NCI-H345 treated with DMSO at 0.1 percent for 48 hours (cell line): Measurements from ENCODE around the gene PACS1.
"Not testable (repeated sequence)": the region's sequence is repeated elsewhere in the genome, so short reads cannot be mapped to it uniquely, and the experiment has no call there.

Experiments used
- DNase-seq: peaks from one replicate; lab custom pipeline; 2025; ENCODE audit not compliant: unreplicated experiment; lab: John Stamatoyannopoulos, UW

PACS1 gene

DNA sequence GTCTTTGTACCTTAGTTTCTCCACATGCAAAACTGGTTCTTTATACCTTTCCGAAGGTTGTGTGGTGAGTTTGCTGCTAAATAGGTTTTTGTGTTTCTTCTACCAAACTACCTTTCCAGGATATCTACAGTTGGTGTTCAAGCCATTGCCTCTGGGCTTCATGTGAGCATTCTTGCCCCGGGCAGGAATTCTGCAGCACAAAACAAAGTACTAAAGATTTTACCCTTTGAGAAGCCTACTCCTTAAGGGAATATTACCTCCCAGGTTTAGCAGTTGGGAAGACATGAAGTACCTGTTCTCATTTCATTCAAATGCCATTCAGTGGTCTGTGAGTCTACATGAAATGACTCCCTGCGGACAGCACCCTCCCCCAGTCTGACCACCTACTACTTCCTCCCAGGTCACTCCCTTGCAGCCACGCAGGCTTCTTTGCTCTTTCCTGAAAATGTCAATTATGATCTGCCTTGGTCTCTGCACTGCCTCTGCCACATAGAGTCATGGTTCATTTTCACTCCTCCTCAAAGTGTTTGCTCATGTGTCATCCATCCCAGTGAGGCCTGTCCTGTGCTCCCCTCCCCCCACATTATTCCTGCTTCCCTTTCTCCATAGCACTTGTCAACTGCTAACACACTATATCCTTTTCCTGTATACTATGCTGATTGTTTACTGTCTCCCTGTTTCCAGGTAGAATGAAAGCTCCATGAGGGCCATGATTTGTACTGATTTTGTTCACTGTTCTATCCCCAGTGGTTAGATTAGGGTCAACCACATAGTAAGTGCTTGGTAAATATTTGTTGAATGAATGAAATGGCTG is 36.9 kb downstream of the PACS1 start:
- no peak for DNase-seq

DNA sequence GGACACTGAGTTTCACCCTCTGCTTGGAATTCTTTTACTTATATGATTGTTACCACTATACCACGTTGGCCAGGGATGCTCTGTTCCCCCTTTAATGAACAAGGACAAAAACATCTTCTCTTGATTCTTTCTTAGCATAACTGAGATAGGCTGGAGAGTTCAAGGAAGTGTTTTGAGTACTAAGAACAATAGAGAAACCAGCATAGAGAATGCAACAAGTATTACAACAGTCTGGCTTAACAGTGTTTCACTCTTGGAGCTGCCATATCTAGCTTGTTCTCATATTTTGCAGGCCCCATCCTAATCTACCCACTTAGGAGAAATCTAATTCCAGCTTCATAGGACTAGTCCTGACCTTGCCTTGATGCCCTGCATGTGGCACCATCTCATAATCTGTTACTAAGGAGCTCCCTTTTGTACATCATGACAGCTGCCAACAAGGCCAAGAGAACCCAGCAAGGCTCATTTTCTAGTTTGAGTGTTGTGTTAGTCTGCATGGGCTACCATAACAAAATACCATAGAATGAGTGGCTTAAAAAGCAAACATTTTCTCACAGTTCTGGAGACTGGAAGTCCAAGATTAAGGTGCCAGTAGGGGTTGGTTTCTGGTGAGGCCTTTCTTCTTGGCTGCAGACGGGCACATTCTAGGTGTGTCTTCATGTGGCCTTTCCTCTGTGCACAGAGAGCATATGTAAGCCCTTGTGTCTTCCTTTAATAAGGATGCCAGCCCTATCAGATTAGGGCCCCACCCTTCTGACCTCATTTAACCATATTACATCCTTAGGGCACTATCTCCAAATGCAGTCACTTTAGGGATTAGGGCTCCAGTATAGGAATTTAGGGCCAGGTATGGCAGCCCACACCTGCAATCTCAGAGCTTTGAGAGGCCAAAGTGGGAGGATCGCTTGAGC is 37.8 kb downstream of the PACS1 start:
- DNase-seq = no peak

GRCh38 chr11:66109294-66109693 is 39.2 kb downstream of the PACS1 start:
- no peak for DNase-seq

DNA sequence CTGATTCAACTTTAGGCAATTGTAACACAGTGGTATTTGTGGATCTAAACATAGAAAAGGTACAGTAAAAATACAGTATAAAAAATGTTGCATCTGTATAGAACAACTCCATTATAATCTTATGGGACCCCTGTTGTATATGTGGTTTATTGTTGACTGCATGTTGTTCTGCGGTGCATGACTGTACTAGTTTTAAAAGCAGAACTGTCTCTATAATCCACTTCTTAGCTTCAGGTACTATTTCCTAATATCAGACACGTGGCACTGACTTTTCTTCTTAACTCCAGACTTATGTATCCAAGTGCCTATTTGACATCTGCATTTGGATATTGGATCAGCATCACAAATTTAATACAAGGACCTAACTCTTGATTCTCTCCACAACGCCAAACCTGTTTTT is 41.1 kb downstream of the PACS1 start:
- no peak for DNase-seq

- DNase-seq = no peak
Observed at GRCh38 chr11:66112041-66112491, 42.0 kb downstream of the PACS1 start.

DNA sequence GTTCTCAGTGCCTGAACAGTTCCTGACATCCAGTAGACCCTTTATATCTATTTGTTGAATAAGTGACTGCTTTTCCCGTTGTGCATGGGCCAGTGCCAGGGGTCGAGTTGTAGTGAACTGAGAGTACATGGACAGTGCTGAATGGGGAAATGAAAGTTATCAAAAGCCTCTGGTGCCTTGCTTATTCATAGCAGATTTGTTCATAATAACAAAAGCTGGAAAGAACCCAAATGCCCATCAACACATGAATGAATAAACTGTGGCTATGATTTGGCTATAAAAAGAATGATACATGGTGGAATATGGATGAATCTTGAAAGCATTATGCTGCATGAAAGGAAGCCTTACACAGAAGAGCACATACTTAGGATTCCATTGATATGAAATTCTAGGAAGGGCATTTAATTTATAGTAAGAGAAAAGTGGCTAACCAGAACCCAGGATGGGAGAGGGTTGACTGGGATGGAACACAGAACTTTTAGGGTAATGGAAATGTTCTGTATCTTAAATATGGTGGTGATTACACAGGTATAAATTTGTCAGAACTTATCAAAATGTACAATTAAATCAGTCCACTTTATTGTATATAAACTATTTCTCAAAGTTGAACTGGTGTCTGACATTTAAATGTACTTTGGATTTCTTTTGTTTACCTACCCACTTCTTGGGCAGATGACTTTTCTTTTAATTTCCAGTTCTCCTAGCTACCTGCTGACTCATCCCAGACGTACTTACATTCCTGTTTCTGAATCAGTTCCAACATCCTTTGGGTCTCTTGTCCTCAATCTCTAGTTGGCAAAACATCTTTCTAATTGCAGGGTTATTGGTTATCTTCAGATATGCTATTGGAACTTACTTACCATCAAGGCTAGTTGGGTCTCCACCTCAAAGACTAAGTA is 42.8 kb downstream of the PACS1 start:
- DNase-seq = no peak

DNA sequence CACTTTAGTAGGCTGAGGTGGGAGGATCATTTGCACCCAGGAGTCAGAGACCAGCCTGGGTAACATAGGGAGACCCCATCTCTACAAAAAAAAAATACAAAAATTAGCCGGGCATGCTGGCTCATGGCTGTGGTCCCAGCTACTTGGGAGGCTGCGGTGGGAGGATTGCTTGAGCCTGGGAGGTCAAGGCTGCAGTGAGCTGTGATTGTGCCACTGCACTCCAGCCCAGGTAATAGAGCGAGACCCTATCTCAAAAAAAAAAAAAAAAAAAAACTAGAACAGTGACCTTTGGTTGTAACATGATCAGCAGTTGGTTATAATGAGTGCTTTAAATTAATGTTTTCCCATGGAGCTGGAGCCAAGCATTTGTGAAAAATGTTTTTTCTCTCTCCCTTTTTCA is 44.9 kb downstream of the PACS1 start:
- not testable (repeated sequence) for DNase-seq

GRCh38 chr11:66115638-66116301 is 45.7 kb downstream of the PACS1 start:
- no peak for DNase-seq

GRCh38 chr11:66116576-66117361 is 46.7 kb downstream of the PACS1 start:
- DNase-seq = no peak

- DNase-seq = no peak
Observed at GRCh38 chr11:66118847-66119246, 48.8 kb downstream of the PACS1 start.

- no peak for DNase-seq
Observed at GRCh38 chr11:66119348-66120133, 49.5 kb downstream of the PACS1 start.

DNA sequence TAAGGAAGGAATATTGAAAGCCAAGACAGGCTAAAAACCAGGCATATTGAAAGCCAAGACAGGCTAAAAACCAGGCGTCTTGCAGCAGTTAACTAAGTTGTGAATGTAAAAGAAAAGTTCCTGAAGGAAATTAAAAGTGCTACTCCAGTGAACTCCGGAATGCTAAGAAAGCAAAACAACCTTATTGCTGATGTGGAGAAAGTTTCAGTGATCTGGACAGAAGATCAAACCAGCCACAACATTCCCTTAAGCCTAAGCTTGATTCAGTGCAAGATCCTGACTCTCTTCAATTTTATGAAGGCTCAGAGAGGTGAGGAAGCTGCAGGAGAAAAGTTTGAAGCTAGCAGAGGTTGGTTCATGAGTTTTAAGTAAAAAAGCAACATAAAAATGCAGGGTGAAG is 51.4 kb downstream of the PACS1 start:
- DNase-seq = no peak

GRCh38 chr11:66123902-66124301 is 53.8 kb downstream of the PACS1 start:
- peak; percentile 22 for DNase-seq

GRCh38 chr11:66124564-66124963 is 54.5 kb downstream of the PACS1 start:
- DNase-seq = no peak

DNA sequence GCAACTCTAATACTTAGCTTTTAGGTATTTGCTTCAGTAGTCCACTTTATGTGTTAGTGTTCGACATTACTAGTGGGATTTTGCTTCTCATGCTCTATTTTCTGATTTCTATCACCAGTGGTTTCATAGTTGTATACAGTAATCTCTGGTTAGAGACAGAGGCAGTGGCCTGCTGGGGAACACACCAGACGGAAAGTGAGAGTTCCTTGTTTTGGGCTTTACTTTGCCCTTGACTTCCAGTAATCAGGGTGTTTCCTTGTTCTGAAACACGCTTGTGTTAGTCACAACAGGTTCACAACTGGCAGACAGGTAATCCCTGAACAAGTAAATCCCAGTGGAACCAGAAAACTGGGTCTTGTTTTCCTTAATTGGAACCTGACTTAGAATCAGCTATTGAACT is 56.0 kb downstream of the PACS1 start:
- DNase-seq = no peak

DNA sequence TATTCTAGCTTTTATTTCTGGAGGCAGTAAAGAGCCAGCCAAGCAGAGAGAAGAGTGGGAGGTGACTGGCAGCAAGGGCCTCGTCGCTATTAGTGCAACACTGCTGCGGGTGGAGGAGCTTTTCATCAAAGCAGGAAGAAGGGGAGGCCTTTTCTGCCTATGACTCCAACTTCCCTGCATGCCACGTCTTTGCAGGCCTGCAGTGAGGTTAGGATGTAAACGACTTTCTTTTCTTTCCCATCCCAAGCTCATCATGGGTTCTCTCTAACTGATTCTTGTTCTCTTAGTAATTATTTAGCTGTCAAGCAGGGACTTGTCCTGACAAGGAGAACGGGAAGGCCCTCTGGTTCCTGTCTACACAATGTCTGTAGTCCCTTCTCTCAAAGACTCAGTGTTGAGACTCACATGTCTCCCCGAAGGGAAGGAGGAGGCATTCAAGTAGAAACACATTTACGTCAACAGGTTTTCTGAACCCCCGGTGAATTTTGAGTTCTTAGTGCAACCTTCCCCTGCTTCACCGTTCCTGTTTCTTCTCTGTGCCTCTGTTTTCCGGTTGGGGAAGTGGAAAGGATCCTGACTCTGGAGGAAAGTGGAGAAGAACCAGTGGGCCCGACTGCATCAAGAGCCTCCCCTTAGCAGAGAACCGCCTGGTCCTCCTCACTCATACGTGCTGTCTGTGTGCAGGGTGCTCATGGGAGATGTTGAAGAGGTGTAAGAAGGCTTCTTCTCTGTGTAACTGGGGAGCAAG is 56.9 kb downstream of the PACS1 start:
- DNase-seq = no peak

DNA sequence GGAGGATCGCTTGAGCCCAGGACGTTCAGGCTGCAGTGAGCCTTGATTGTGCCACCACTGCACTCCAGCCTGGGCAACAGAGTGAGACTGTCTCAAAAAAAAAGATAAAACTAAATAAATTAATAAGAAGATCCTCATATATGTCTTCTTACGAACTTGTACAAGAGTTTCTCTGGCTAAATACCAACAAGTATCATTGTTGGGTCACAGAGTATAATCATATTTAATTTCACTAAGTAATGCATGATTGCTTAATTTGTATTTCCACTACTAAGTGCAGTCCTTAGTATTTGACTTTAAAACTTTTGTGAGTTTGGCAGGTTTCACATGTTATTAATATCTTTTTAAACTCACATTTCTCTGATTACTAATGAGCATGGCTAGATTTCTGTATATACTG is 60.9 kb downstream of the PACS1 start:
- DNase-seq = no peak

GRCh38 chr11:66131937-66132632 is 62.0 kb downstream of the PACS1 start:
- DNase-seq = no peak
